GM18517 (cell line): ENCODE data around the gene PRPF19.

Source experiments
- ATAC-seq: cut with Tn5 transposase; IDR thresholded peaks from one replicate; pipeline ENCODE4 v1.9.1; 2021; ENCODE audit warnings: mild to moderate bottlenecking, moderate library complexity; ENCODE audit not compliant: unreplicated experiment

Gene PRPF19

GRCh38 chr11:60924110-60924905 lies 17.9 kb upstream of the PRPF19 start, which contains the start of gene TMEM132A:
Gene TMEM132A, plus strand, starts transcription at chr11:60924460. Its CDS starts 174 bp downstream, at chr11:60924634.
- no peak for ATAC-seq

GRCh38 chr11:60923800-60924109 lies 17.4 kb upstream of the PRPF19 start:
- no peak for ATAC-seq

GRCh38 chr11:60923326-60923725 lies 16.9 kb upstream of the PRPF19 start:
- no peak for ATAC-seq

GRCh38 chr11:60922906-60923305 lies 16.5 kb upstream of the PRPF19 start:
- ATAC-seq: no peak

GRCh38 chr11:60921777-60922335 lies 15.5 kb upstream of the PRPF19 start:
- ATAC-seq: no peak

GRCh38 chr11:60921259-60921658 lies 14.9 kb upstream of the PRPF19 start:
- no peak for ATAC-seq

GRCh38 chr11:60919956-60920355 lies 13.6 kb upstream of the PRPF19 start:
- no peak for ATAC-seq

GRCh38 chr11:60919320-60919719 lies 12.9 kb upstream of the PRPF19 start:
- no peak for ATAC-seq

- no peak for ATAC-seq
Observed at GRCh38 chr11:60918939-60919265, 12.5 kb upstream of the PRPF19 start.

- ATAC-seq: no peak
Observed at GRCh38 chr11:60918251-60918938, 12.0 kb upstream of the PRPF19 start.

- ATAC-seq: no peak
Observed at GRCh38 chr11:60917267-60917666, 10.9 kb upstream of the PRPF19 start.

GRCh38 chr11:60916669-60917206 lies 10.4 kb upstream of the PRPF19 start:
- ATAC-seq: no peak

GRCh38 chr11:60915248-60915914 lies 9.0 kb upstream of the PRPF19 start:
- peak; percentile 60 for ATAC-seq

GRCh38 chr11:60914633-60915247 lies 8.4 kb upstream of the PRPF19 start:
- ATAC-seq: no peak

GRCh38 chr11:60913793-60914632 lies 7.6 kb upstream of the PRPF19 start, which contains the start of gene TMEM109:
Gene TMEM109, plus strand, starts transcription at chr11:60914158. Its CDS starts 5,536 bp downstream, at chr11:60919694.
- peak; percentile 38 for ATAC-seq

GRCh38 chr11:60912851-60913528 lies 6.6 kb upstream of the PRPF19 start:
- ATAC-seq: no peak

- ATAC-seq: no peak
Observed at GRCh38 chr11:60912223-60912850, 6.0 kb upstream of the PRPF19 start.

- ATAC-seq: no peak
Observed at GRCh38 chr11:60910711-60911380, 4.5 kb upstream of the PRPF19 start.
